GM18868 (cell line): ENCODE results near the gene ALG5.

Experiments used
- ATAC-seq: cut with Tn5 transposase; IDR thresholded peaks from one replicate; pipeline ENCODE4 v1.9.1; 2021; ENCODE audit warnings: mild to moderate bottlenecking, moderate library complexity; ENCODE audit not compliant: unreplicated experiment

ALG5 gene, protein sequence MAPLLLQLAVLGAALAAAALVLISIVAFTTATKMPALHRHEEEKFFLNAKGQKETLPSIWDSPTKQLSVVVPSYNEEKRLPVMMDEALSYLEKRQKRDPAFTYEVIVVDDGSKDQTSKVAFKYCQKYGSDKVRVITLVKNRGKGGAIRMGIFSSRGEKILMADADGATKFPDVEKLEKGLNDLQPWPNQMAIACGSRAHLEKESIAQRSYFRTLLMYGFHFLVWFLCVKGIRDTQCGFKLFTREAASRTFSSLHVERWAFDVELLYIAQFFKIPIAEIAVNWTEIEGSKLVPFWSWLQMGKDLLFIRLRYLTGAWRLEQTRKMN

DNA sequence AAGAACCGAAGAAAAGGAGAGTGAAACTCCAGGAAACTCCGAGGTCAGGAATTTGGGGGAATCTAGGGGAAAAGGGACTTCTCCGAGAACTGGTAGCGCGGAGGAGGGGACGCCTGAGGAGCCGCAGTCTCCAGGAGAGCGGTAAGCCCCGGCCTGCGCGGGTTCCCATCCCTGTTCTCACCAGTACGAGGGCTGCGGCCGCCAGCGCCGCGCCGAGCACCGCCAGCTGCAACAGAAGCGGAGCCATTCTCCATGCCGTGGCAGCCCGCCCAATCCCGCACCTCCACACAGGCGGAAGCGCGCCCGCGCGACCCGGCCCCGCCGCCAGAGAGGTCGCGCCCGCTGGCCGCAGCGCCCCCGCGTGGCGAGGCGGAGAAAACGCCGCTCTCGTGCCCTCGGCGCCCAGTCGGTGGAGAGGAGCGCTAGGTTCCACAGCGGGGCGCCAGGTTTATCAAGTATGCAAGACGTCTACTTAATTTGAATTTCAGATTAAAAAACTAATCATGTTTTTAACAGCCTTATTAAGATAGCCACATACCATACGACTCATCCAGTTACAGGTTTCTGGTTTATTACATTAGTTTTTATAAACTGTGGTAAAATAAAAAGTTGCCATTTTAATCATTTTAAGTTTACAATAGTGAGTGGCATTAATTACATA lies at the start of gene ALG5:
Gene ALG5, minus strand, starts transcription at position 287 of the 661 bp plus-strand sequence. Its CDS starts 40 bp downstream, at position 247.
- ATAC-seq: peak; percentile 64

GRCh38 chr13:37047846-37048245 lies 48.7 kb upstream of the ALG5 start:
- ATAC-seq: no peak

DNA sequence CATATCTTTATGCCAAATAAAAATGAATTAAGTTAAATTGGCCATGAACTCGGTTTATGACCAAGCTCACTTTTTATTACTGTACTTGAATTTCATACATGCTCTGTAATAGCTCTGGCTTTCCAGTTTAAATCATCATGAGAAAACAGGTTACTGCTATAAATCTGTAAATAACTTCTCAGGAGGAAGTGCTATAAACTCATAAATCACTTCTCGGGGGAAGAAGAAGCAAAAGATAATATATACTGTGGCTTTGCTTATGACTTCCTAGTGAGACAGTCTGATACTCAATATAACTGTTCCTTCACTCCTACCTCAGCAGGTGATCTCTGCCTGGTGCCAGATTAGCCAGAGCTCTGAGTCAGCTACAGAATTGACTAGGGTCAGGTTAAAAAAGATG lies 47.9 kb upstream of the ALG5 start:
- ATAC-seq: no peak

- no peak for ATAC-seq
These were observed 46.9 kb upstream of the ALG5 start for GRCh38 chr13:37046062-37046461.

DNA sequence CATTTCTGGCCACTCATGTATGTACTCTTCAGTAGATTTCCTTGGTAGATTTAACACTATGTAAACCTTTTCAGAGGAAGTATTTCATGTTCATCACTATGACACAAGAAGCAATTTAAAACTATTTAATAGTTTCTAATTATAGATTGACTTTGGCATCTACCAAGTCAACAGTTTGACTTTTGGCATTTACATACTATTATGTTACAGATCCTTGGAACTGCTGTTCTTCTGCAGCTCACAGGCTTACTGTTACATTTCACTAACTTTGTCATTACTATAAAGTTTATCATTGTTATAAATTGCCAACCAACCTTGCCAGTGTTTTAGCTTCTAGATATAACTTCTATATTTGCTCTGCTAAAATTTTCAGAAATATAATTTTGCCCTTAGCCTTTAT lies 41.6 kb upstream of the ALG5 start:
- ATAC-seq: no peak

GRCh38 chr13:37039896-37040295 lies 40.8 kb upstream of the ALG5 start:
- no peak for ATAC-seq

DNA sequence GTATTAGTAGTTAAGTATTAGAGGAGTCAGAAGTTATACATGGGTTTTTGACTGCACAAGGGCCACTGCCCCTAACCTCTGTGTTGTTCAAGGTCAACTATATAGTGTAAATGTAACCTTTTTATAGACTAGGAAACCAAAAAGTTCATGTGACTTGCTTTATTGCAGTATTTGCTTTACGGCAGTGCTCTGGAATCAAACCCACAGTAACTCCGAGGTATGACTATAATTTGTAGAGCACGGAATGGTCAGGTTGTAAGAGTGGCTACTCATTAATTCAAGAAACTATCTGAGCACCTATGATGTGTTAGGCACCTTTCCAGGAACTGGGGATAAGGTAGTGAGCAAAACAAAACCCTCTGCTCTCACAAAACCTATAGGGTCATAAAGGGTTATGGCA lies 38.1 kb upstream of the ALG5 start:
- no peak for ATAC-seq

DNA sequence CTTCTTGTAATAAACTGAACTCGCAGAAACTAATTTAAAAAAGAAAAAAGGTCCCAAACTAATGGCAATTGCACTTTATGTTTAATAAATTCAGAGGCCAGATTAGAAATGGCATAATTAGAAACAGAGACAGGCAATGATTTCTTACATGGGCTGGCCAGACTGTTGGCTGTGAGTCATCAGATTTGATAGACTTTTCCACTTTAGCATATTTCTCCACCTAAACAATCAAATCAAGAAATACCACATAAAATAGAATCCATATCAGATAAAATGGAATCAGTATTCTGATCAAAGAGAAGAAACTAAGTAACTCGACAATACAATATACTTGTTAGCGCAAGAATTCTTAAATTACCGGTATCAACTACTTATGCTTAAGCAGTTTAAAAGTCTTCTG lies 30.5 kb upstream of the ALG5 start:
- ATAC-seq: no peak

DNA sequence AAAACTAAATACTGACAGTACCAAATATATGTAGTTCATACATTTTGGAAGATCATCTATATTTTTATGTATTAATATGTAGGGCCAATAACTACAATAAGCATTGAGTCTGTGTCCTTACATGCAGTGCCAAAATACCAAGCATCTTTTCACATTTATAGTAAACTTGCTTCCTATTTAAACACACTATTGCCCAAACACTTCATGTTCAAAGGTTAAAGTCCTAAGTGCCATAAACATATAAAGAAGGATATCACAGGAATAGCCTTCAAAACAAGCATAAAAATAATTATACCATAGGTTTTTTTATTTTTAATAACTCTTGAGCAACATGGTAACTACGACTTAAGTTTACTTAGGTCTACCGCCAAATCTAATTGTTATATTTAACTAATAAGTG lies 28.5 kb upstream of the ALG5 start:
- no peak for ATAC-seq

DNA sequence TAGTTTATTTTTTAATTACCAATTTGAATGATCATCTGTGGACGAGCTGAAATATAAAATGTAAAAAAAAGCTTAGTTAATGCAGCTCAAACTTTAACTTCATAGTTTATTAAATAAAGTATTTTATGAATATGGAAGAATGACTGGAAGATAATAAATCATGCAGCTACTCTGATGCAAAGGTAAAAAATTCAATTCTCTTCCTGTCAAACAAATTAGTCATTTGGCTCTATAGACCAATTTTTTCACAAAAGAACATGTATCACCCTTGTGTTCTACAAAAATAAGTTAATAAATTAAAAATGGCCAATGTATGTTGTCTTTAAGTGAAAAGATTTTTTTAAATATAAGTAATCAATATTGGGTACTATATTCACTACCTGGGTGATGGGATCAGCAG lies 27.6 kb upstream of the ALG5 start:
- ATAC-seq: no peak

DNA sequence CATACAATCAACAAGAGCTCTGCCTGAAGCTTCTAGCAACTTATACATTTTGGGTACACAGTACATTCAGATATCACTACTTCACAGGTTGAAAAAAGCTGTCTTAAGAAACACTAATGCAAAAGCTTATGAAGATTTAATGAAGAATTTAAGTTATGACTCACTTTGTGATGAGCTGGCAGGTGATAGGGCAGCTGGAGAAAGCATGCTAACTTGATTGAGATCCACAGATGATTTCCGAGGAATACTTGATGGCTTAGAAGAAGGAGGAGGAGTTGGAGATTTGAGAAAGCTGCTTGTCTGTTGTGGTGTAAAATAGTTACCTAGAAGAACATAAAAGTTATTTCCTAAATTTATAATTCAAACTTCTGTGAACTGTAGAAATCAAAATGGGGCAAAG lies 24.7 kb upstream of the ALG5 start:
- ATAC-seq: no peak

DNA sequence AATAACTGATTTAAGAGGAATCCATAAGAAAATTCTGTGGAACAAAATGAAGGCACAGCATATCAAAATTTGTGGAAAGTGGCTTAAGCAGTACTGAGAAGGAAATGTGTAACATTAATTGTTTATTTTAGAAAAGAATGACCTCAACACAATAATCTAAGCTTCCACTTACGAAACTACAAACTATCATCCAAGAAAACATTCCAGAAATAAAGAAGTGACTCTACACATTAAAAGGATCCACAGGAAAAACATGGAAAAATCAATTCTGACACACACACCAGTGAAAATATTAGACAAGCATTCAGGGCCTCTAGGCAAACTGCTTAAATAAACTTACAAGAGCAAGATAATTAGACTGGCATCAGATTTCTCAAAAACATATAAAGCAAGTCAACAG lies 15.5 kb upstream of the ALG5 start:
- no peak for ATAC-seq

DNA sequence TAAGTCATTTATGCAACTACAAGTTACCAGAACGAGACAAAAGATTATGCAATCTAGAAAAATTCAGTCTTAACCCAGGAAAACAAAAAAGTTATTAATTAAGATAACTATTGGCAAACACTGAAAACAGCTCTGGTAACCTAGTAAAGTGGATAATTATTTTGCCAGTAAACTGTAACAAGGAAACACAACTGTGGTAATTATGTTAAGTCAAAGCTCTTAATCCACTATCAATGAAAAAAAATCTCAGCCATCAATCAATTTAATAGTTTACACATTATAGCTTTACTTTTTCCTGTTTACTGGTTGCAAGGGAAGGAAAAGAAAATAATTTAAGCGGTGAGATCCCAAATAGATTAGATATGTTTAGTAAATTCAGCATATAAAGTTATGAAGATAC lies 12.6 kb upstream of the ALG5 start:
- no peak for ATAC-seq

DNA sequence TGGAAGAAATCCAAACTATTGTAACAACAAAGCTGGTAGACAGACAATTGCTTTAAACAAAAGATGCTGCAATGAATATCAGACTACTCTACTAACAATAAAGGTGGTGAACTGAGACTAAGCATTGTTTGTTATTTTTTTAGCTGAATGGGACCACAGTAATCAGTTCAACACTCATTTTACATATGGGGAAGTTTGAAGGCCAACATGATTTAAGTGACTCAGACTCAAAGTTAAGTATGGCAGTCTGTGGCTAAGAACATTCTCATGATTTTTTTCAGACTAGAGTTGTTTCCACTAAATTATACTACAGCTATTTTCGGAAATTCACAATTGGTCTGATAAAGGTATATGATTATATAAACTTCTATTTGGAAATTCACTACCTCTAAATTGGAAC lies 11.9 kb upstream of the ALG5 start:
- ATAC-seq: no peak

DNA sequence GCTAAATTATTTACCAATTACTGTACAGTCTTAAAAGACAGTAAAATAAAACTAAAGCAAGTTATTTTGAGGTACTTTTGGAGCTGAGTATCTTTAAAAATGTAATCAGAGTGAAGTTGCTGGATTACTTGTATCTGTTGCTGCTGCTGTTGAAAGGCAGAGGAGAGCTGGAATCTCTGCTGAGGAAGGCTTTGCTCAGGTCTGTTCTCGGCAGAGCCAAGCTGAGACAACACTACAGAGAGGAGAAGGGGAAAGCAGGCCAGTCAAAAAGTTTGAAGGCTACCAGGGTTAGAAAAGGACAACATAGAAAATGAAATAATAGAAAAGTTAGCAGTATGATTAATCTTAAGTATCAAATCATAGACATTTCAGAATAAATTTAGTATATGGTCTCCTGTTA lies 11.3 kb upstream of the ALG5 start:
- no peak for ATAC-seq

- no peak for ATAC-seq
These were observed 10.6 kb upstream of the ALG5 start for GRCh38 chr13:37009692-37010091.

DNA sequence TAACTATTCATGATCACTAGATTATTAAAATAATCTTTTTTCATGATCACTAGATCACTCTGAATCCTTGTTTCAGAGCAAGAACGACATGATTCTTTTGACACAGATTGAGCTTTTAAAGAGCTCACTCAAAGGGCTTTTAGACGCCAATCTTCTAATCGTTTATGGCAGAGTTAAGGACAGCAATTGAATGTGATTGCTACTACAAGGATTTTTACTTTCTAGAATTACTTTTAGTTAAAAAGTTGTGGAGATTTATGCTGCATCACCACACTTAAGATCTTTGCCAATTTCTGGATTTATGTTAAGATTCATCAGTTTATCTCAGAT lies 2.7 kb upstream of the ALG5 start:
- no peak for ATAC-seq

DNA sequence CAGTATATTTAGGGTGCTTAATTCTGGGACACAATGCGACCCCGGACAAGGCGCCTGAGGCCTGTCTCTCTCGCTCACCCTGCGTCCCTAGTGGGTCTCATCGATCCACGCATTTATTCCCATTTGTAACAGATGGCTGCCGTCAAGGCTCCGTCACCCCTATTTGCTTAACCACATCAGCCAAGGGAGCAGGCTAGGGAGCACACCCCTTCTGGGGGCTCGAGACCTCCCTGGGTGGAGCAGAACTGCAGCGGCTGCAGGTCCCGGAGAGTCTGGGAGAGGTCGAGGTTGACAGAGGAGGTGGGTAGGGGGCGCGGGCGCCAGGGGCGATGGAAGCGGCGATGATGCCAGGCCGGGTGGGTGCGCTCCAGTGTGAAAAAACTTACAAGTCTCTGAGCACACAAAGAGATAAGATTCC lies 507 bp downstream of the ALG5 start:
- no peak for ATAC-seq

DNA sequence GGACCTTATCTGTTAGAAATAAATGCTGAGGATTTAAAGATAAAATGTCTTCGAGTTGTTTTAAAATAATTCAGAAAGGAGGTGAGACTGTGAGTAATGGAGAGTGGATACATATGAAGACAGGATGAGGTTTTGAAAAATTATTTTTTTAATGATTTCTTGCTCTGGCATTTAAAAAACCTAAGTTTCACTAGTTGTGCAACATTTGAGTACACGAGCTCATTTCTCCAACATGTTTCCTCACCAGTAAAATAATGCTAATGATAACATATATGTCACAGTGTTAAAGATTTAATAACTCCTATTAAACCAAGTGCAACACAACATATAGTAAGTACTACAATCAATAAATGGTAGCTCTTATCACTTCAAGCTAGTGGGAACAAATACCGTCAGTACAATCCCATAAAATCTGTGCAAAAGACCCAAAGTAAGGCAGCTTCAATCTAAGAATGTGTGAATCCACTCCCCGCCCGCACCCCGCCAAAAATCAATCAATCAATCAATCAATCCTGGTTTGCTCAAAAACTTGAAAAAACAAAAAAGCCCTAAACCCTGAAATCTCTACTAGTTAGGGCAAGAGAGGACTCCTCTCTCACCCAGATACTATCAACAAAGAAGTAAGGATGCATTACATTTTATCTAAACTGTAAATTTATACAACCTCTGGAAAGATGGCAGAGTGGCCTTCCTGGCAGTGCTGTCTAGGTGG lies 1.3 kb downstream of the ALG5 start:
- ATAC-seq: no peak

DNA sequence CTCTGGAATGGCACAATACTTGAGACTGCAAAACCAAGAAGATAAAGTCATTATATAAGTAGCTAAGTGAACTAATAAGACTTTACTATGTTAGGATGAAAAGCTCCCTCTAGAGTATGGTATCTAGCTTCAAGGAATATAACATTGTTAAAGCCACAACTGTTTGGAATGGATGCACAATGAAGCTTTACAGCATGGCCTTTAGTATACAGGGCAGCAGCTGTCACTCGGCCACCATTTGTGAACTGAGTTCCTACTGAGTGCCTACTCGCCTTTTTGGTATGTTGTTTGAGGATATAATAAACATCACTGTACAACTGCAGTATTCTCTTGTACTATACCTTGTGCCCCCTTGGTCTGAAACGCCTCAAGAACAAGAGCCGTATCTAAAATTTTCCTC lies 6.8 kb downstream of the ALG5 start:
- no peak for ATAC-seq

DNA sequence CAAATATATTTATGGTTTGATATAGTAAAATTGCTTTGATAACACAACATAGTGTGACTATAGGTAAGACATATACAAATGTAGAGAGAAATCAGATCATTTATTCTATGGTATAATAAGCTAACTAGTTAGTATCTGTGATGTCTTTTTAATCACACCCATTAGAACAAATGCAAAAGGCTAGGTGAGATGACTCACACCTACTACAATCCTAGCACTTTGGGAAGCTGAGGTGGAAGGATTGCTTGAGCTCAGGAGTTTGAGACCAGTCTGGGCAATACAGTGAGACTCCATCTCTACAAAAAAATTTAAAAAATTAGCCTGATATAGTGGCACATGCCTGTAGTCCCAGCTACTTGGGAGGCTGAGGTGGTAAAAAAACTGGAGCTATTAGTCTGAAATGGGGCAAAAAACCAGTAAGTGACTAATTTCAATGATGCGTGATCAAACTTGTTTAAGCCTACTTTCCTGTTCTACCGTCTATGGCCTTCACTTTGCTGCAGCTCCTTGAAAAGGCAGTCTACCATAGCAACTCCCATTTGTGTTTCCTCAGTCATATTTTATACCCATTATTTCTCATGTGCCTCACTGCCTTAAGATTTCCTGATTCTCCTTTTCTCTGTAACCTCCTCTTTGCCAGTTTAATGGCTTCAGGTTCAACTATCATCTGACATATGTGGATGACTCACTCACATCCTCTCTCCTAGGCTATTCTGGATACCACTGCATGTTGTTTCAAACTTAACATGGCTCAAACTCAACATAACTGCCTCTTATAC lies 12.5 kb downstream of the ALG5 start:
- ATAC-seq: no peak
